GM21825 (cell line): ENCODE measurements around the gene FBXO34.
A peak's percentile ranks its signal among the peaks of the same experiment; 100 is the strongest.

Experiments
- ATAC-seq: cut with Tn5 transposase; IDR thresholded peaks from one replicate; pipeline ENCODE4 v1.9.1; 2021; ENCODE audit warnings: mild to moderate bottlenecking, moderate library complexity; ENCODE audit not compliant: unreplicated experiment

The FBXO34 gene, protein sequence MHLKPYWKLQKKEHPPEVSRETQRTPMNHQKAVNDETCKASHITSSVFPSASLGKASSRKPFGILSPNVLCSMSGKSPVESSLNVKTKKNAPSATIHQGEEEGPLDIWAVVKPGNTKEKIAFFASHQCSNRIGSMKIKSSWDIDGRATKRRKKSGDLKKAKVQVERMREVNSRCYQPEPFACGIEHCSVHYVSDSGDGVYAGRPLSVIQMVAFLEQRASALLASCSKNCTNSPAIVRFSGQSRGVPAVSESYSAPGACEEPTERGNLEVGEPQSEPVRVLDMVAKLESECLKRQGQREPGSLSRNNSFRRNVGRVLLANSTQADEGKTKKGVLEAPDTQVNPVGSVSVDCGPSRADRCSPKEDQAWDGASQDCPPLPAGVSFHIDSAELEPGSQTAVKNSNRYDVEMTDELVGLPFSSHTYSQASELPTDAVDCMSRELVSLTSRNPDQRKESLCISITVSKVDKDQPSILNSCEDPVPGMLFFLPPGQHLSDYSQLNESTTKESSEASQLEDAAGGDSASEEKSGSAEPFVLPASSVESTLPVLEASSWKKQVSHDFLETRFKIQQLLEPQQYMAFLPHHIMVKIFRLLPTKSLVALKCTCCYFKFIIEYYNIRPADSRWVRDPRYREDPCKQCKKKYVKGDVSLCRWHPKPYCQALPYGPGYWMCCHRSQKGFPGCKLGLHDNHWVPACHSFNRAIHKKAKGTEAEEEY

DNA sequence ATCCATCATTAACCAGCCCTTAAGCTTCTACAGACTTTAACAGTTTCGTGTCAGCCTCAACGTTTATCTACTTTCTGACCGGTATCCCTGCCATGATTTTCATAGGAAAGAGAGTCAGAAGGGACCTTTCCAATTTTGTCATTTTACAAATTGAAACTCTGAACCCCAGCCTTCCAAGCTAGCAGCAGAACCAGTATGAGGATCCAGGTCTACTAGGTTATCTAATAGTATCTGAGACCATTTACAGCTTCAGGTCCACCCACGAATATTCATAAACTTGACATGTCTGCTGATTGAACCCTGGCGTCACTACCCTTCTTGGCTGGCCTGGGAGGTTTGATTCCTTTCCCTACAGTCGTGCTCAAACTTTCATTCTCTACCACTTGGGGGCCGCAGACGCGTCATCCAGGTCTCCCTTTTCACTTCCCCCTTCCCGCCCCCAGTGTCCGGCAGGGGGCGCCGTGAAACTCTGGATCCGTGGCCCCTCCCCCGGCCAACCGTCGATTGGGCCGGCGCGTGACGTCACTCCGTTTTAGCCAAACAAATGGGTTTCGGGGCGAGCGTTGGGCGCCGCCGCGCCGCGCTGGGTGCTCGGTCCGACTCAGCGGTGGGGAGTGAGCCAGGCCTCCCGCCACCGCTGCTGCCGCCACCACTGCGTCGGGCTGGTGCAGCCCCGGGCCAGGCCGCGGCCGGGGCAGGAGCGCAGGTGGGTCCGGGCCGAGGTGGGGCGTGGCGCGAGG, at the start of gene FBXO34:
Gene FBXO34 (plus strand): TSS at position 590 of the 740 bp plus-strand sequence. CDS start 78,970 bp downstream, outside the sequence.
- ATAC-seq, result peak; percentile 87

DNA sequence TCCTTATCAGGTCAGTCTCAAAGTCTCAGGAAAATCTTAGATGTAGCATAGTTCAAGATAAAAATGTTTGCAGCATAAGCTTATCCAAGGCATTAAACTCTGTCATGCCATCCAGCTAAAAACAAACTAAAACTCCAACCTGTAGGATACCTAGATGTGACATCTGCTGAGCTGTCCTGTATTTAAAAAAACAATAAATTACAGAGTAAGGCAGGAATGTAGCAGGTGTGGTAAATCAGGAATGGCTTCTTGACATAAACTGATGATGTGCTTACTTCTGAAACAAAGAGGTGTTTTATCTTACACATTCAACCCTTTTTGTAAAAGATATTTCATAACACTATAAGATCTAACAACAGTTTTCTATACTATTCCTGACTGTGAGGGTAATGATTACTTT, 49.3 kb upstream of the FBXO34 start:
- no peak for ATAC-seq

DNA sequence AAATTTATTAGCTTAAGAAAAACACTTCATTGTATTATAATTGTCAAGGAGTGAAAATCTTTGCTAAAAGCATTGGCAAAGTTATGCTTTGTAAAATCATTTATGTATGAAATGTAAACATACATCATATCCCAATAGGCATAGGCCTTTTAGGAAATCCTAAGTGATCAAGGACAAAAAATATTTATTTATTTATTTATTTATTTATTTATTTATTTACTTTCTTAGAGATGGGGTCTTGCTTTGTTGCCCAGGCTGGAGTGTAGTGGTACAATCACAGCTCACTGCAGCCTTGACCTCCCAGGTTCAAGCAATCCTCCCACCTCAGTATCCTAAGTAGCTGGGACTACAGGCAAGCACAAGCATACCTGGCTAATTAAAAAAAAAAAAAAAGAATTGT, 47.9 kb upstream of the FBXO34 start:
- no peak for ATAC-seq

DNA sequence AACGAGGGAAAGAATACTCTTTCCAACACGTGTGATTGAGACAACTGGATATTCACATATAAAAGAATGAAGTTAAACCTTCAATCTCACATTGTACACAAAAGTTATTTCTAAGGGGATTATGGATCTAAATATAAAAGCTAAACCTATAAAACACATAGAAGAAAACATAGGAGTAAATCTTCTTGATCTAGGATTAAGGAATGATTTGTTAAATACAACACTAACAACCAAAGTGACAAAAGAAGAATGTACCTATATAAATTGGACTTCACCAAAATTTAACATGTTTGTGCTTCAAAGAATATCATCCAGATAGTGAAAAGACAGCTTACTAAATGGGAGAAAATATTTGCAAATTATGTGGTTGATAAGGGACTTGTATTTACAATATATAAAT, 43.0 kb upstream of the FBXO34 start:
- no peak for ATAC-seq

DNA sequence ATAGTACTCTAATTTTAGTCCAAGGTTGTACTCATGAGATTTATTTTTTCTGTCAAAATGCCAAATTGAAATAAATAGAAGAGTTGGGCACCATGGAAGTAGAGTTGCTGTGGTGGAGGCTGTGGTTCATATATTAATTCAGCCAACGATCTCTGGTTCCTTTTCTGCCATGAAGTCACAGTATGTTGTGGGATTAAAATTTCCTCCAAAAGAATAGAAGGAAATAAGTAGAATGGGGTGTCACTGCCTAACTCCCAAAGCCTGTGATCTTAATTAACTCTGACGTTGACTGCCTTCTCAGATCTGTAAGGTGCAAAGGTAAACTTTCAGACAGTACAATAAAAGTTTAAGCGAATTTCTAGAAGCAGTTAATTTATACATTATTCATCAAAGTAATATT, 37.6 kb upstream of the FBXO34 start:
- no peak for ATAC-seq

DNA sequence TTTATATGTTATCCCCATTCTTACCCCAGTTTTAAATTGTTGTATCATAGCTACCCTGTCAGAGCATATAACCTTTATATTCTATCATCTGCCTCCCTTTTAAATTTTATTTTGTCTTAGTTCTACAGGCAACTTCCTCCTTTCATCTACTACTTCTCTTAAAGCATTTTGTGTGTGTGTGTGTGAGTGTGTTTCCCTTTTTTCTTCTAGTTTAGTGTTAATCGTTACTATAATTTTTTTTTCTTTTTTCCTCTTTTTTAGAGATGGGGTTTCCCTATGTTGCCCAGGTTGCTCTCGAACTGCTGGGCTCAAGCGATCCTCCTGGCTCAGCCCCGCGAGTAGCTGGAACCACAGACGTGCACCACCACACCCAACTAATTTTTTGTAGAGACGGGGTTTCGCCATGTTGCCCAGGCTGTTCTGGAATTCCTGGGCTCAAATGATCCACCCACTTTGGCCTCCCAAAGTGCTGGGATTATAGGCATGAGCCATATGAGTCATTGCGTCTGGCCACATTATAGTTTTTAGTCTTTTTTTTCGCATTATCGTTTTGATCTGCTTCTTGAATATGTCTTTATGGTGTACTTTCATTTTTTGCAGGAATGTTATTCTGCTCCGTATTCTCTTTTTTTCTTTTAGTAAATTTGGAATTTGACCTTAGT, 33.1 kb upstream of the FBXO34 start:
- ATAC-seq, result no peak

DNA sequence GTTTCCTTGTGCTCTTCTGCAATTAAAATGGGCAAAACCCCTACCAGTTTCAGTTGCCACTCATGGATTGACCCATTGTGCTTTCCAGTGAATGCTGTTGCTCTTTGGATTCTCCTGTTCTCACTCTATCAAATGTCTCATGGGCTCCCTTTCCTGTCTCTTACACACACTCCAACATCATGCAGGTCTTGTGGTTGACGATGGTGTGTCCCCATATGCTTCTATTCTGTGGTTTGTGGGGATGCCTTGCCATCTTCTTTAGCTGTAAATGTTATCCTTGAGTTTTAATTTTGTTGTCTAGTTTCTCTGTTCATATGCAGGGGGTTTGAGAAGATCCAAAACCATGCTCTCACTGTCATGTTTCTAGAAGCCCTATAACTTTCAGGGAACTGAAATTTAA, 31.9 kb upstream of the FBXO34 start:
- ATAC-seq, result no peak

DNA sequence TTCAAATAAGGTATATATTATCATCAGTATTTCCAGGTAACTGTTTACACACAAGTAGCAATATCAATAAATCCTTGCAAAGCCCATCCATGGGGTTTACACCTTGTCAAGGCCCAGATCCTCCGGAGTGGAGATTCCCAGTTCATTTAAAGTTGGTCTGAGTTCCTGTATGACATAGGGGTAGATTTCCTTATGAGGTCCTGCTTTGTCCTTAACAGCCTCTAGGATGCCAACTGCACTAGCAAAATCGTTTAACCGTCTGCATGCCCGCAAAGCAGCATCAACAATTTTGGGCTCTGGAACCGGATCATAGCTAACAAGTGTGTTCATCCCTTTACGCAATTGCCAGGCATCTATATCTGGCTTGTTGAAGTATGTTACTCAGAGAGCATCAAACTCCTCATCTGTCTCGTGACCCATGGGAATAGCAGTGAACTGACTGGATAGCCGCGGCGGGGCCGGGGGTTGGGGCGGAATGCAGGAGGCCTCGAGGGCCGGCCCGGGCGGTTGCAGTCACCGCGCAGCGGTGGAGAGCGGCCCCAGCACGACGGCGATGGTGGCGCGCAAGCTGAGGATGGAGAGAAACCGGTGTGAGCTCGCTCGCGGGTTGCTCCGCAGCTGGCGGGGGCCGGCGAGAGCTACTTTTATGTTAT, 30.6 kb upstream of the FBXO34 start:
- no peak for ATAC-seq

DNA sequence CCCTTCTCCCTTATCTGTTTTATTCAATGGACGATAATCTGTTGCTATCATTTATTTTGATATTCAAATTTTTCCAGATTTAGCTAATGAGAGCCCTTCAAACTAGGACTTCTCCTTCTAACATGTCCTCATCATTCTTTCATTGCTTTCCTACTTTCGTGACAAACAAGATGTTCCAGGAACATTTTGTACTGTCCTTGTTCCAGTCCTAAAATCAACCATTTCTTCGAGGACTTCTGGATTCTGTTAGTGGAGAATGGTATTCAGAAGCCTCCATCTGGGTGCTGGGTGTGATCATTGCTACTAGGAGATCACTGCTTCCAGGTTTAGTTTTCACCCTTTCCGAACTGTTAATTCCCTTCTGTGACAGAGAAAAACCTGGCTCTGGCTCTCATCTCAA, 29.5 kb upstream of the FBXO34 start:
- ATAC-seq, result no peak

DNA sequence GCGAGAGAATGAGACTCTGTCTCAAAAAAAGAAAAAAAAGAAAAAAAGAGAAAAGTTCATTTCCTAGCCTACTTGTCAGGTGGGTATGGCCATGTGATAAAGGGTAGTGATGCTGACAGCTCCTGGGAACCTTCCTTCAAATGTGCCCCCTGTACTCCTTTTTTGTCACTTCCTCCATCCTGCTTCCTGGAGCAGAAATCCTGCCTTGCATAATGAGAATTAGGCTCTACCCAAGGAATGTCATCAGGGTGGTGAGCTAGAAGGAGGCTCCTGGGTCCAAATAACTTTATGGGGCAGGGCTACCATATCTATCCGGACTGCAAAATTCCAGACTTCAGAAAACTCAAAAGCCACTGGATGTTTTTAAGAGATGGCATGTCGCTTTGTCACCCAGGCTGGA, 27.8 kb upstream of the FBXO34 start:
- no peak for ATAC-seq

DNA sequence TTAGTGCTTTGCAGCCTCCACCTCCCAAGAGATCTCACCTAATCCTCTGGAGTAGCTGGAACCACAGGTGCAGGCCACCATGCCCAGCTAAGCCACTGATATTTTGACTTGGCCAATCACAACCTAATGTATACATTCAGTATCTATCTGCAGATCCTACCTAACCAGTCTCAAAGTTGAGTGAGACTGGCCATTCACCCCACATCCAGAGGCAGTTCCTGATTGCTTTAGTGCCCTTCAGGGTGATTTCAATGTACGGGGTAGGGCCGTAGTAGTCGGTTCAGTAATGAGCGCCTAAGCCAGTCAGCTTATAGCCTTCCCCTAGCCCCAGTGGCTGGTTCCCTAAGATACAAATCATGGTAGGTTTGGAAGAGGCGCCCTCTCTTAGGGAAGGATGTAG, 27.4 kb upstream of the FBXO34 start:
- no peak for ATAC-seq

DNA sequence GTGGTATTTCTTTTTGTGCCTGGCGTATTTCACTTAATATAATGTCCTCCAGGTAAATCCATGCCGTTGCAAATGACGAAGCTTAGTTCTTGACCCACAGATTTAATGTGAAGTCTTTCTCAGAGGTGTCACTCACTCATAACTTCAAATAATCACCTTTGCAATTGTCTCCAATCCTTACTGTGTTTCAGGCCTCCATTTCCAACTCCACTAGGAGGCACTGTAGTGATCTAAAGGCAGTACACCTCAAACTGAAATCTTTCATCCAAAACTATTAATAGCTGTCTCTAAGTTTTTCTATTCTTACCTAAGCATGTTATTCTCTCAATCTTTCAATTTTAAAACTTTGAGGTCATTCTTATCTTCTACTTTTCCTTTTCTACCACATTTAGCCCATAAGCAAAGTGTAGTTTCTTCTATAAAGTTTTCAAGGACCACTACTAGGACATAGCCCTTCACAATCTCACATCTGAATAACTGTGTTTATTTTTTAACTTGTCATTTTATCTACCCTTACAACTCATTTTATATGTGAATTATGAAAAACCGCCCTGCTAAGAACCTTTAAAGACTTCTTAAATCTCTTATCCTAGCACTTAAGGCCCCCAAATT, 25.5 kb upstream of the FBXO34 start:
- ATAC-seq, result no peak

DNA sequence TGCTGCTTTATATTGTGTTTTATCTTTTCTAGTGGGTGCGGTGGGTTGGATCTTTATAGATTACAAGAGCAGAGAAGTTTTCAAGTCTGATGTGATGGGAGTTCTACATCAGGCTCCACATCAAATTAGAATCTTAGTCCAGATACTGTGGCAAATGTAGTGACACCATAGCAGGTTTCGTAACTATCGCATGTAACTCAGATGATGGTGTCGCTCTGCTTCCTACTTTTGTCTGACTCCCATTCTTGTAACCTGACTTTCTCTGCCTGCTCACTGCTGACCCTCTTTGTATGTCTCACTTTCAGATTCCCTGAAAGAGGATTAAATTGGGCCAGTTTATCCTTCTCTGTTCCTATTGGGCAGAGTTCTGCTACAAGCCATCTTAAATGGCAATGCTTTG, 22.8 kb upstream of the FBXO34 start:
- ATAC-seq, result no peak

DNA sequence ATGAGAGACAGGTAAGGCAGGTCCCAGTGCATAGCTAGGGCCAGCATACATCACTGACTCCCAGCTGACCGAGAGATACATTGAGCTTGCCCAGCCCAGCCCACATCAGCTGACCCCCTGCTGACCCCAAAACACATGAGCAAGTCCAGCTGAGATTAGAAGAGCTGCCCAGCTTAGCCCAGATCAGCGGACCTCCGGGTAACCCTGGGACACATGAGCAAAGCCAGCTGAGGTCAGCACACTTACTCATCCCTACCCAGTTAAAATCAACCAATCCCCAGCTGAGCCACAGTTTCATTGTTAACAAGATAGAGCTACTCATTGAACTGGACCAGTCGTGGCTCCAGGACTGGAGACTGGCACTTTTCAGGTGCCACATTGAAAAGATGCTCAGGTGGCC, 21.8 kb upstream of the FBXO34 start:
- no peak for ATAC-seq

DNA sequence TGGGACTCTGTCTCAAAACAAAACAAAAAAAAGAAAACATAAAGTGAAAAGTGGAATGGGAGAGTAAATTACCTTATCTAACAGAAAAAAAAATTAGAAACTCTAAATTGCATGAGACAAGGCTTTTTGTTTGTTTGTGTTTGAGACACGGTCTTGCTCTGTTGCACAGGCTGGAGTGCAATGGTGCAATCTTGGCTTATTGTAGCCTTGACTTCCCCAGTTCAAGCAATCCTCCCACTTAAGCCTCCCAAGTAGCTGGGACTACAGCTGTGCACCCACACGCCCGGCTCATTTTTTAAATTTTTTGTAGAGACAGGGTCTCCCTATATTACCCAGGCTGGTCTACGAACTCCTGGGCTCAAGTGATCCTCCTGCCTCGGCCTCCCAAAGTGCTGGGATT, 17.9 kb upstream of the FBXO34 start:
- ATAC-seq, result no peak

DNA sequence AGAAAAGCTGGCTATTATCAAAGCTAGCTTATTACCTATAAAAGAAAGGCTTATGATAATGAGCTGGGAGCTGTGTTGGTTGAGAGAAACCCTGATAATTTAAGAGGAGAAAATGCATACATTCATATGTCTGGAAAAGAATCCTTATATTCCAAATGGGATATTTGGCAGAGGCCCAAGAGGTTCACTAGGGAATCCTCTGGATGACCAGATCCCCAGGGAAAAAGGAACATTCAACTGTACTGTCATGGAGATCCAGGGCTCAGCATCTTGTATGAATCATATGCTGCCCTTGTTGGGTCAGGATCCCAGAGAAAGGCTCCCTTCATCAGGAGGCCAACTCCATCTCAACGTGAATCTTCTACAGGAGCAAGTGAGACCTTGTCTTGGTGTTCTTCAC, 16.6 kb upstream of the FBXO34 start:
- no peak for ATAC-seq

DNA sequence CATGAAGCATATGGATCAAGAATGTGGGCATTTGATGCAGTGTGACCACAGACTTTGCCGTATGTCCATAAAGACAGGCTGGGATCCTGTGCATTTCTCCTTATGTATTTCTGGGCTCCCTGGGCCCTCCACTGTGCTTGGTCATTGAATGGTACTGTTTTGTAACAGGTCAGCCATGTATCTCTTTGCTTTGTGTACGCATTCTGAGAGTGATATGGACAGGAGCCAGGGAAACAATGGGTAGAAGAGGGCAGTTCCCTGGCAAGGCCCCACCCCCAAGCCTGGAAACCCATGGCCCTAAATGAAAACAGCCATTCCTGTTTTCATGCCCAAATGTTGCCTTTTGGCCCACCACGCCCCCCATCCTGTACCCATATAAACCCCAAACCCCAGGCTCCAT, 15.2 kb upstream of the FBXO34 start:
- ATAC-seq, result no peak

DNA sequence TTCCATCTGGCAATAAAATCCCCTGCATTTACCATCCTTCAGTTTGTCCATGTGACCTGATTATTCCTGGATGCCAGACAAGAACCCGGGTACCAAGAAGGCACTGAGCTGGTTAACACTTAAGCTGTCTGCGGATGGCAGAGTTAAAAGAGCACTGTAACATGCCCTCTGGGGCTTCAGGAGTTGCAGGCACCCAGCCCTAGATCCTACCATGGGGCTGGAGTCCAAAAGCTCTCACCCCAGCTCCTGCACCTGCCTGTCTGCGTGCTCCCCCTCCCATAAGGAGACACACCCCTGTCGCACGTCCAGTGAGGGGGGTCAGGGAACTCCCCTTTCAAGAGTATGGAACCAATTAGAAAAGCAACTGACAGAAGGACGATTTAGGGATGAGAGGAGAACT, 14.6 kb upstream of the FBXO34 start:
- no peak for ATAC-seq

DNA sequence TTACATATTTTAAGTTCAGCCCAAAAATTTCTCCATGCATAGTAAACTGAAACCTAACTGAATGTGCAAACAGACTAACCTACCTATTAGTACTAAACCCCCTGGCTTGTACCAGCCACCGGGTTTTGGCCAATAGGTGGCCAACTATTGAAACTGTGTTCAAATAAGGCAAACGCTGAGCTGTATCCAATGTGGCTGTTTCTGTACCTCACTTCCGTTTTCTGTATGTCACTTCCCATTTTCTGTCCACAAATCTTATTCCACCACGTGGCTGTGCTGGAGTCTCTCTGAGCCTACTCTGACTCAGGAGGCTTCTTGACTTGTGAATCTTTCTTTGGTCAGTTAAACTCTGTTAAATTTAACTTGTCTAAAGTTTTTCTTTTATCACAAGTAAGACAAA, 6.0 kb upstream of the FBXO34 start:
- no peak for ATAC-seq

DNA sequence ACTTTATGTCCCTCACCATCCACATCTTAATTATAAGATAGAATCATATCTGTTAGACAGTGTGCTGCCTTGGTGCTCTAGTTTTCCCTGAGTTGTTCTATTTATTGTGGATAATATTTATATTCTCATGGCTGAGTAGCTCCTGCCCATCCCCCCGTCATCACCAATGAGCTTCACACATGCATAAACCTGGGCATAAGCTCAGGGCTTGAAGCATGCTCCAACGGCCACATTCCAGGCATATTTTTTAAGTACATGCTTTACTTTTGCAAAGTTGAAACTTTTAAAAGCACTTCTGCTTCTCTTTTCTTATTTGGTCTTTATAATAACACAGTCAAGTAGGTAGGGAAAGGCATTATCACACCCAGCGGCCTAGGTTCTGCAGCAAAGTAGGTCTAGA, 3.4 kb upstream of the FBXO34 start:
- no peak for ATAC-seq
